Fibroblast of skin of abdomen (primary cell): ENCODE data around the gene MAGI1.

Experiments
- DNase-seq: peaks from one replicate; pipeline ENCODE4 v3.0.0-alpha.2; 2013

Gene MAGI1

DNA sequence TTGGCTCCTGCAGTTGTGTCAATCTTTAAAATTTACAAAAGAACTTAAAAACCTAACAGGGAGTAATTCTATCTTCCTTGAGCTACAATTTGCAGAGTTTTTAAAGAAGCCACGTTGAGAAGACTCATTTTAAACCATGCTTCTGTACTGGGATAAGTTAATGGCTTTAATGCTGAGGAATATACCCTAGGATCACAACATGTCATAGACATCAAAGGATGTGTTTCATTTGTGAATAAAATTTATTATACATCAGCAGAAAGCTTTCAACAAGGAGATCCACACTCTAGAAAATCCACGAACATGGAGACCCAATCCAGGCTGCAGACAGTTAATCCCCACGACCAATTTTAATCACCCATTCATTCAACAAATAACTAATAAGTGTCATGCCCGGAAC, 297.2 kb downstream of the MAGI1 start:
- no peak for DNase-seq

DNA sequence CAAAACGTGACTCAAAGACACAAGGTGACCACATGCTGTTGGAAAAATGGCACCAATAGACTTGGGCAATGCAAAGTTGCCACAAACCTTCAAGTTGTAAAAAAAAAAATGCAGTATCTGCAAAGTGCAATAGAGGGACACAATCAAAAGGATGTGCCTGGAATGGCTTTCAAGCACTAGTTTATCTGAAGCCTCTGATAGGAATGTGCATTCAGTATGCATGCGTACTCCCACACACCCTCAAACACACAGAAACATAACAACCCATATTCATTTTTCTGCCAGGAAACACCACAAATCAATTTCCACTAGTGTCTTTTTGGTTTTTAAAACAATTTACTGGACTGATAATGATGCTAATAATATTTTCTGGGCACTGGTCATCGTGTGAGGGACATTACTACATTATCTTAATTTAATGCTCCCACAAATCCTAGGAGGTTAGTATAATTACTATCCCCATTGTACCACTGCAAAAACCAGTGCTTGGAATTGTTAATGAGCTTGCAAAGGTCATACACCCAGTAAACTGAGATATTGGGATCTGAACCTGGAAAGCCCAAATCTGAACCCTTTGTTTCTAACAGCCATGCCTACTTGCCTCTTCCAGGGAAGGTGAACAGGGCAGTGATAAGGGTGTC, 298.7 kb downstream of the MAGI1 start:
- DNase-seq, result no peak

DNA sequence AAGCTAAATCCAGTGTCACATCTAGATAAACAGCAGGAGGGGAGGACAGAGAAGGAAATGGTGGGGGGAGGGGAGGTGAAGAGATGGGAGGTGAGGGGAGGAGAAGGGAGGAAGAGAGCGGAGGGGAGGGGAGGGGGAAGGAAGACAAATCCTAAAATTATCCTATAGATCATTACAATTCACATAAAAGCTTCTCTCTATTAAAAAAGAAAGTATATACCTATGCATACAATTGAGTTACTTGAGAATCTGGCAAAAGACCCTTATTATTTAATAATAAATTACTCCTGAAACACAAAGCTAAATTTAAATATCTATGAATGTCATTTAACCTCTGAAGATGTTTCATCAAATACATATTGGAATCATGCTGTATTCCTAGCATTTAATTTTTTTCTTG, 303.9 kb downstream of the MAGI1 start:
- DNase-seq, result no peak

DNA sequence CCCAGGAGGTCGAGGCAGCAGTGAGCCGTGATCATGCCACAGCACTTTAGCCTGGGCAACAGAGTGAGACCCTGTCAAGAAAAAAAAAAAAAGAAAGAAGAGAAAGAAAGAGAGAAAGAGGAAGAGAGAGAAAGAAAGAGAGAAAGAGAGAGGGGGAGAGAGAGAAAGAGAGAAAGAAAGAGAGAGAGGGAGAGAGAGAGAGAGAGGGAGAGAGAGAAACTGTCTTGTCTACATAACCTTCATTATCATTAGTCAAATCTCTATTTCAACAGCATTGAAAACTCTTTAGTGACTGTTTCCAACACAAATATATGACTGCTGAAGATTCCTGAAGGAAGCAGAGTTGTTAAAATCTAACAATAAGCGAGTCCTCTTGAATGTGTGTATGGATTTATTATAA, 304.3 kb downstream of the MAGI1 start:
- no peak for DNase-seq

DNA sequence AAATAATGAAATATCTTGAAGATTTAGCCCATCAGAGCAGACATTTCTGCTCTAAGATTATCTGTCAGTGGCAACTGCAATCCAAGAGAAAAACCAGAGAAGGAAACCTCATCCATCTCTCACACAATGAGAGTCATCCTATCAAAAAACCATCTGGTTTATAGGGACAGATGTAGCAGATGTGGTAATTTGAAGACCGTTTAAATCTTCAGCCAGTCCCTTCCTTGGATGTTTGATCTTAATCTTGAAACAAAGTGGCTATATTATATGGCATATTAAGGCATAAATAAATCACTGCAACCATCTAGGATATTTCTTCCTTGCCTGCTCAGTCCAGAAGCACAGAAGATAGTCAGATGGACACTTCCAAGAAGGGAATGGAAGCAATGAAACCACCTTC, 305.3 kb downstream of the MAGI1 start:
- no peak for DNase-seq

DNA sequence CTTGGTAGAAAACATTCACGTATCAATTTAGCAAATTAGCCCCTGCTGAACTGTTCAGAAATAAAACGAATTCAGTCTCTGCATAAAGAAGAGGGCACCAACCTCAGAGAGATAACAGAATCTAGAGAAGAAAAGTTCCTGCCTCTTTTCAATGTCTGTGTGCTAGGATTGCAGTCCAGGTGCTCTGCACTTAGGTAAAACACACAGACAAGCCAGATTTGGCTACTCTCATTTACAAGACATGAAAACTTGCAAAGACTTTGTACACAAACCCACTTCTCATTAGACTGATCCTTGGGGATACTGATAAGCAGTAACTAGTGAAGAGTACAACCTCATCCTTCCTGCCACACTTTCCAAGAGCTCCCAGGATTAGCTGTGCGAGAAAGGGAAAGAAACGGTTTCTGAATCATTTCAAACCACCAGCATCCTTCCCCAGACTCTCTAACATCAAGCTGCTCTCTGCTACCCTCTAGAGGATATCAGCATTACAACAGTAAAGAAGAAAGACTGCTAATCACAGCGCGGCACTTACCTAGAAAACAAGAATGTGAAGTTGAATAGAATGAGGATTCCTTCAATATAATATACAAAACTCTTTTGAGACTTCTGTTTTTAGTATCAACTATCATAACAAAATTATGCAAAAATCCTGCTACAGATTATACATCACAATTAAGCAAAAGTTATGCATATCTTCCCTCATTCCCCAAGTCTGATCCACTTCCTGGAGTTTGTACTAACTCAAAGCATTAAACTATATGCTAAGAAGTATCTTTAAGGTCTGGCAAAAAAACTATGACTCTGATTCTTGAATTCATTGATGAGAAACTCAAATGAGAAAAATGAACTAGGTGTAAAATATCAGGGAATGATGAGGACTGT, 306.4 kb downstream of the MAGI1 start:
- DNase-seq, result peak; percentile 71

DNA sequence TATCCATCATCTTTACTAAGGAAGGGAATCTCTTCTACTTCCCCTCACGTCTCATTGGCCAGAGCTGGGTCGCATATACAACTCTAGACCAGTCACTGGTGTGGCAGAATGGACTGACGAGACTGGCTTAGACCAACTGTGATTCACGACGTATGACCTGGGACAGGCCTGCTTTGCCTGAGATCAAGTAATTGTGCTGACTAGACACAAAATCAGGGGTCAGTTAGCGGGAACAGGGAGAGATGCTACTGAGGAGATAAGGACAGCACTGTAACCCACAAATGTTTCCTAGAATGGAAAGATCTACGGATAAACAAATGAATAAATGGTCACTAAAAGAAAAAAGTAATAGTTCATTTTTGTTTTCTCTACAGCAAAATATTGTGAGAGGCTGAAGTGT, 308.3 kb downstream of the MAGI1 start:
- no peak for DNase-seq

DNA sequence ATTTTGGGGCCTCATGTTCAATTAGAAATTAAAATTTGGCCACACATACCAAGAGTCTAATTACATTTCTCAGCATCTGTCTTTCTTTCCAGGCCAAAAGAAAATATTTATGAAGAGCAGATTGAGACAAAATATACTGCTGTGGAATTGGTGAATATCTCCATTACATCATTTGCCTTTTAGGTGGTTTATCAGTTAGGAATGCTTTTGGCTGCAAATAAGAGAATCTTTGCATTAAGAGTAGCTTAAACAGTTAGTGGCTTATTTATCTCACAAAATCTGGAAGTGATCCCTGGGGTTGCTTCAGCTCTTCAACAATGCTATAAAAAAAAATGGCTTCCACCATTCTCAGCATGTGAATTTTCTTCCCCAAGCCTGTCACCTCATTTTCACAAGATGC, 308.7 kb downstream of the MAGI1 start:
- DNase-seq, result peak; percentile 78

DNA sequence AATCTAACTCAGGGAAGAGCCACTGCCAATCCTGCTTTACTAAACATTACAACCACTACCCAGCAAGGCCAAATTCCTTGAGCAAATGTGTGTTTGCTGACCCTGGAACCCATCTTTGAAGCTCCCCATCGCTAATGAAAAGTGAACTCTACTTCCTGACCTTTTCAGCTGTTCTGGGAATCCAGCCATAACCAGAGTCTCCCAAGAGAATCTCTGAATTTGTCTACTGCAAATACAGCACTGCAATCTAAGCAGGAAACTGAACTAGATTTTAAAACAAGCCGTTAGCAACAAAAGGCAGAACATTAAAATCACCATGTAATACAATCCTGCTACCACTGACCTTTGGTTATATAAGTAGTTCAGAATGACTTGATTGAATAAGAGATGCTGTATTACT, 309.2 kb downstream of the MAGI1 start:
- DNase-seq, result peak; percentile 79

DNA sequence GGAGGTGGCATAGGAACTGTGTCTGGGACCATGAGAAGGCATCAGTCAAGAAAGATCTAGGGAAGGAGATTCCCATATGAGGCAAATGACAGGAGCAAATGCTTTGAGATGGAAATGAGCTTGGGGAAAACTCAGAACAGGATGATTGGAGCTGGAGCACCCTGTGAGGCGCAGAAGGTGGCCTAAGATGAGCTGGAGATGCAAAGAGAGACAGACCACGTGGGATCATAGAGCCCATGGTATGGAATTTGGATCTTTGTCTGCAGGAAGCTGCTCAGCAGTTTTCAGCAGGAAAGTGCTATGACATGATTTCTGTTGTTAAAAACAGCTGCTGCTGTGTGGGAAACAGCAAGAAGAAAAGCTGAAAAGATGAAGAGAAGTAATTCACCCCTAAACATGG, 310.6 kb downstream of the MAGI1 start:
- no peak for DNase-seq

DNA sequence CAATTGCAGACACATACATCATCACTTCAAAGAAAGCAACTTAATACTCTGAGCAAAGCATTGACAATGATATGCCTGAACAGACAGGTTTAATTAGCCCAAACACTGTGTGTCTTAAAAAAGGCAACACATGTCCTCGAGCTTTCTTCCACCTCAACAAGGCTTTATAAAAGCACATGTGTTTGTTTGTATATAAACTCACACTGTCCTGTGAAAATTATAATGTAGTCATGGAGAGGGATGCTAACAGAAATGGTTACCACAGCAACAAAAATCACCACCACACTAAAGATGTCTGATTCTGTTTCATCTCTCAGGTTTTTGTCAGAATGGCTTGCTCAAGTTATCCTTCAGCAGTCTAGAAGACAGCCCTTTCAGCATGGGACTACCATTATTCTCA, 314.7 kb downstream of the MAGI1 start:
- no peak for DNase-seq

DNA sequence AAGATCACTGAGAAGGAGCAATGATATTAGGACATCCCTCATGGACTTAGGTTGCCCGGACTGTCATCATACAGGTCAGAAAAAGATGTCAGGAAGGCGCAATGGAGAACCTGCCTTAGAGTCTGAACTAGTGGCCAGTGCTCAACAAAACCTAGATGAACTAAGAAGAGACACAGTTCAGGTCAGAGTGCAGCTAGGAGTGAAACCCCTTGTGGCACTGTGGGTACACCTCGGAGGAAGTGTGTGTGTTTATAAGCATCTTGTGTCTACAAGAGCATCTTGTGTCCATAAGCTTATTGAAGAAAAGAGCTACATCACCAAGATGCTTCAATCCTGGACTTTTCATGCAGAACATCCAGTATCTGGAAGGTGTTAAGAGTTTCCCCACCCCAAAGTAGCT, 315.7 kb downstream of the MAGI1 start:
- DNase-seq, result no peak

DNA sequence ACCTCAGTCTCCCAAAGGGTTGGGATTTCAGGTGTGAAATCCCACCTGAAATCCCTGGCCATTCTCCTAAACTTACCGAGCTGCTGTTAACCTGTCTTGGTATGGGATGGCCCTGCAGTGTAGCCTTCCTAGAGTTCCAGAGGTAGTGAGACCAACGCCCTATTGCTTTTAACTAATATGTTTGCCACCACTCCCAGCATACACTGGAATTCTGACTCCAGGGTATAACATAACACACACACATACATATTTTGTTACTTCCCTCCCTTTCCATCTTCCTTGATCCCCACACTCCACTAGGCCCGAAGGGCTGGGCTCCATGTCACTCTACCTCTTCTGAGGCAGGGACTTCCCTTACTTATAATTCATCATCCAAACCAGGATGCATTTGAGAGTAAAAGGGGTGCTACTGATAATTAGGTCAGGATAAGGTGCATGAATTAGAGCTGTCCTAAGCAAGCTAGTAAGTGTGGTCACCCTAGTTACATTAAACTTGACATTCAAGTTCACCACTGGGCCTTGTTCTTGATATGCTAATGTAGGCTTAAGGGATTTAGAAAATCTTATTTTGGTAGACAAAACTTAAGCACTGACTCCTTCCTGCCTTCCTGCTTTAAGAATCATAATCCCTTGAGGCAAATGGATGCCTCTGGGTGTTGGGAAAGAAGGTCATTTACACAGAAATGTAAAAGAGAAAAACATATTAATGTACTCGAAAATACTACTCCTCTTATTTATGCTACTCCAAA, 317.6 kb downstream of the MAGI1 start:
- no peak for DNase-seq

DNA sequence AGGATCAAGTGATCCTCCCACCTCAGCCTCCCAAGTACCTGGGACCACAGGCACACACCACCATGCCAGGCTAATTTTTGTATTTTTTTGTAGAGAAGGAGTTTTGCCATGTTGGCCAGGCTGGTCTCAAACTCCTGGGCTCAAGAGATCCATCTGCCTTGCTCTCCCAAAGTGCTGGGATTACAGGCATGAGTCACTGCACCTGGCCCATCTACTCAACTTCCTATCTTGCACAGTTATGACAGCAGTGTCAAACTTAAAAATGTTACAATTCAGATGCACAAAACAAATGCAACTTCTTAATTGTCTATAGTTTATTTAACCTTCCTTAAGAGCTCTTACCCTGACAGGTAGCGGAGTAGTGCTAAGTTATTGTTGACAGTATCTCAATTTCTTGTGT, 319.1 kb downstream of the MAGI1 start:
- DNase-seq, result peak; percentile 14

DNA sequence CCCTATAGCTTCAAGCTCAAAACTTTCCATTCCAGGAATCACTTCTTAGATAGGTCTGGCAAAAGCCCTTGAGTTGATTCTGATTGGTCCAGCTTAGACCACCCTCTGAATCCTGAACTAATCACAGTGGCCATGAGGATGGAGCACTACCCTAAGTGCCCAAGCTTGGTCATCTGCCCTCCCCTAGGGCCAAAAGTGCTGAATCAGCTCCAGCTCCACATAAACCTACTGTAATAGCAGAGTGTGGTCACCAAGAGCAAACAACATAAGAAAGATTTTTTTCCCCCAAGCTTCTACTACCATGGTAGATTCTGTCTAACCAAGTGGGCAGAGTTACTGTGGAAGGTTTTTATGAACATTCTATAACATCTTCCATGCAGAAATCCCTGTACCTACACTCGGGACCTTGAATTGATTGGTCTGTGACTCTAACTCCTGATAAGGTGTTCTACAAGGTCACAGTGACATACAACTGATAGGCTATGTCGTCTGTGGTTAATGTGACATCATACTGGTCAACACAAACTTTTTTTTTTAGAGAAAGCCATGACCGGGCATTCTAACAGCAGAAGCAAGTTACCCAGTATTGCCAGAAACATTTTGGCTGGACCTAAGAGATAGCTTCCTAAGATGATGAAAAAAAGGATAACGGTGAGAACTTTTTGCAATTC, 320.9 kb downstream of the MAGI1 start:
- DNase-seq, result no peak

DNA sequence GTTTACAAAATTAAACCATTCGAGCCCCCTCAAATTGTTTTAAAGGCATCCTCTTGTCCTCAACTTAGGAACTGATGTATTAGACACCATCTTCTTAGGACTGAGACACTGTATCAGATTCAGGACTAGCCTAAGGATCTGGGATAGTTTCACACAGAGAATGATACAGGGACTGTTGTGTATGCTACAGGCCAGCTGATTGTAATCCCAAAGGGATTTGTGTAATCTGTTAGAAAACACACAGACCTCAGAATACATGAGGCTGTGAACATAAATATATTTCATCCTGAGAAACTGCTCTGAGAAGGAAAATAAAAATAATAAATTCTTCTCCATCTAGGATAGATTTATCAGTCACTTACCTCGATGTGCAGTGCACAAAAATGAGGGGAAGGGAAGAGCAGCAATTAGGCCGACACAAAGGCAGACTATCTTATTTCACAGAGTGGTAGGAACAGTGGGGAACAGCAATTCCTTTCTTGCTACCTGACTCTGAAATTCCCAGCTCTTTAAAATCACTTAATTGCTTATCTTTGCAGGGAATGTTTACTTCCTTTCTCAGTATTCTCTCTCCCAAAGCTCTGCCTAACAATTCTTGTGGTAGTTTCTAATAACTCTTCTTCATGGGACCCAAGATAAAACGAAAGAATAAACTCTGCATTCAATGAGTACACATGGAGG, 322.5 kb downstream of the MAGI1 start:
- DNase-seq, result no peak

DNA sequence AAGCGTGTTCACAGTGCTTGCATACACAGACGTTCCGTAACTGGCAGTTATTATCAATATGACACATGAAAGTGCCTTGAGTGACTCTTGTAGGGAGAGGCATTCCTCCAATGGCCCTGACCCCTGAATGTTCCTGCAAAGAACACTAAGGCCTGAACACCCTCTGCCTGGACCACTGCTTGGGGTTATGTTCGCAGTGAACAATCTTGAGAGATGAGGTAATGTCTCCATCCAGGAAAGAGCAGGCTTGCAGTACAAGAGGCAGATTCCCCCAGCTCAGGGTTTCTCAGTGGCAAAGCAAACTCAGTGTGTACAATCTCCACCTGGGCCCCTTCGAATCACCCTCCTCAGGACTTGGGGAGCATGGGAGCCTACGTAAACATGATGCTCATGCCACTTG, 324.6 kb downstream of the MAGI1 start:
- DNase-seq, result peak; percentile 72

DNA sequence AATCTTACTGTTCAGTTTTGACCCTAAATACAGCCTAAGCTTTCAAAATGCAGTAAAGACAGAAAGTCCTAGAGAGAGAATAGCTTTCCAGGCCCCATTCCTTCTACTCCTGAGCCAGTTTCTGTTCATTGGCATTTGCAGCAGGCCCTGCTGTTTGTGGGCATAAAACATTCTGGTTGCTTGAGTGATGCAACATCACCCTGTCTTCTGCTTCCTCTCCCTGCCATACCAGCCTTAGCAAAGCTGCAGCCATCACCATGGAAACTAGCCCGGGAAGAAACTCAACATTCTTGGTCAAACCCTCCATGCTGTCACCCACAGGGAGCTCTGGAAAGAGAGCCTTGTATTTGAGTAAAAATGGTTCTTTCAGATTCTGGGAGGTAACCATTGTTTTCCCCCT, 325.7 kb downstream of the MAGI1 start:
- DNase-seq, result peak; percentile 87

DNA sequence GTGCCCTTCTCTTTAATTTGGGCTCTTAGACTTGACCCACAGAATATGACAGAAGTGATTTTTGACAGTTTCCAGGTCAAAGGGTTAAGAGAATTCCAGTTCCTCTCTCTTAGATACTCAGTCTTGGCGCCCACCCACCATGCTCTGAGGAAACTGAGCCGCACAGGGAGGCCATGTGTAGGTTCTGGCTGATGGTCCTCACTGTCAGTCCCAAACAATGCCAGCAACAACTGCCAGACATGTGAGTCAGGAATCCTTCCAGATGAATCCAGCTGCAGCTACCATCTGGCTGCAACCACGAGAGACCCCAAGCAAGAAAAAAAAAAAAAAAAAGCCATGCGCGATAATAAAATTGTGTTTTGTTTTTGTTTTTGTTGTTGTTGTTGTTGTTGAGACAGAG, 326.6 kb downstream of the MAGI1 start:
- DNase-seq, result peak; percentile 87

DNA sequence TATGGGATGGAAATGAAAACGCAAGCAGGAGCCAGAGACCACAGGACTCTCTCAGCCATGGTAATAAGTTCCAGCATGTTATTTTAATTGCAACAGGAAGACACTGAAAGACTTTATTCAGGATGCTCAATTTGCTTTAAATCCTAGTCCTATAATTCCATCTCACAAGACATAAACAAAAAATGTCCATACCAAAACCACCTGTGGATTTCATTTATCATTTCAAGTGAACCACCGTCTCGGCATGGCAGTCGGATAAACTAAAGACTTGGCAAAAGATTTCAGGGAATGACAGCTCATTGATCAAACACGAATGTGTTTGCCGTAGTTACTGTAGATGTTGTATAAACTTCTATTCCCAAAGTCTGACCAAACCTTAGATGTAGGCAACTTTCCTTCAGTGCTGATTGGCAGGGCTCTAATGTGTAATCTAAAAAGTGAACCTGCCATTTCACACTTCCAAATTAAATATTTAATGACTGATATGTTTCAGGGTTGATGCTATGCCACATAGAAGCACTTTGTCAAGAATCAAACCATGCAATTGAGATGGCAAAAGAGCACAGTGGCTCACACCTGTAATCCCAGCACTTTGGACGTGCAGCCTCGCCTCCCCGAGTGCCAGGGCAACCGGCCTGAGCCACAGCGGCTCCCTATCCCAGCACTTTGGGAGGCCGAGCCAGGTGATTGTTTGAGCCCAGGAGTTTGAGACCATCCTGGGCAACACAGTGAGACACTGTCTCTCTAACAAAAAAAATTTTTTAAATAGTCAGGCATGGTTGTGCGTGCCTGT, 331.7 kb downstream of the MAGI1 start:
- peak; percentile 59 for DNase-seq

DNA sequence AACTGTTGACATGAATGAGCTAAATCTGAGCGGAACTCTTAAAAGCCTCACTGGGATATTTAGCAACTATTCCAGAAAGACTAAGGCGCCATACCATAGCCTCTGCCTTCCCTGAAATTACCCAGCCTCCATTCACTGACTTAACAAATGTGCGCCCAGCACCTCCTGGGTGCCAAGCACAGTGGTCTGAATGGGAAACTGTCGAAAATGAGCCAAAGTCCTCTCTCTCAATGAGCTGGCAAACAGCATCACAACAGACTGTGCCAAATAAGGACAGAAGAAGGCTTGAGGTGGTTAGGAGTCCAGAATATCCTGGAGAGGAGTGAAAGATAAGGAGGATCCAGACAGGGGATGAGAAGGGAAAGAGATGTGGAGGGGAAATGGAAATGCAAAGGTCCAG, 332.4 kb downstream of the MAGI1 start:
- DNase-seq, result no peak

DNA sequence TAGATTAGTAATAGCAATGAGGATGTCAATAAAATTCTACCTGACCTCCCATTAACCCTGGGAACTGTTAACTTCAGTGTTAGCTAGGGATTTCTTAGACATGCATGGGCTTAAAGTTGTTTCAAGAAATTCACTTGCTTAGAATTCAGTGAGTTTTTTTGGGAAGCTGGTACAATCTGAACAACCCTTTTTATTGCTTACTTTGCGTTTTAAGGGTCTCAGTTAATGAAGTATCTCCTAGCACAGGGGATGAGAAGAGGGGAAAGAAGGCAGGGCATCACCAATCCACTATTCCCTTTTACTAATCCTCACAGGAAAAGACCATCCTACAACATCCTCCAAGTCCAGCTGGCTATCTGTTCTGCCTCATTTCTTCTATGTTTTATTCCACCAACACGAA, 334.9 kb downstream of the MAGI1 start:
- DNase-seq, result no peak
